Measurements from ENCODE around the gene DBNL. TPM values are rescaled to one million over a fixed set of nuclear protein-coding genes. Genes with fewer than 3 reads are reported as not detected.

The DBNL gene
- polyA plus RNA-seq, 3 donors, result 58.4 to 77.5 (median 75.2) TPM

DNA sequence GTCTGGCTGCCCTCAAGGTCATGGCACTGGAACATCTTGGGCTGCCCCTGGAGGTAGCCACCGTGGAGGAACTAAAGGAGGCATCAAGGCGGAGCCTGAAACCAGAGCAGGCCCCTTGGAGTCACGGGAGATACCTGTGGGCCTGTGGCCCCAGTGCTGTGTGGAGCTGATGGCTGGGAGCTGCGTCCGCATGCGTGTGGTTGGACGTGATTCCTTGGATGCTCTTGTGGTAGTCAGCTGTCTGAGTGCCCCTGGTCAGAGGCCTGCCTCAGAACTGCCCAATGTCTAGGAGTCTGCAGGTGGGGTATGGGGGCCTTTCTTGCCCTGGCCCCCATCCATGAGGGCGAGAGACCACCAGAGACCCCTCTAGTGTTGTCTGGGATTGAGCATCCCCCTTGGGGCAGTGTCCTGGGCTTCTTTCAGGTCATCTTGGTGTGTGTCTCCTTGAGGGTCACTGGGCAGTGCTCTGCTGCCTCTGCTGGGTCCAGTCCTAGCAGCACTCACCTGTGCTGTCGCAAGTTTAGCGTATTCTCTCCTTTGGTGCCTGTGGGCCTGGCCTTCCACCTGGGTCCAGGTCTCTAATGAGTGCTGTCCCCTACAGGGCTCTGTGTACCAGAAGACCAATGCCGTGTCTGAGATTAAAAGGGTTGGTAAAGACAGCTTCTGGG lies 12.8 kb downstream of the DBNL start:
- DNase-seq (ENCODE audit: extremely low read depth in 1 of 11, low read depth in 9 of 11, low spot score in 4 of 11), result no peak

DNA sequence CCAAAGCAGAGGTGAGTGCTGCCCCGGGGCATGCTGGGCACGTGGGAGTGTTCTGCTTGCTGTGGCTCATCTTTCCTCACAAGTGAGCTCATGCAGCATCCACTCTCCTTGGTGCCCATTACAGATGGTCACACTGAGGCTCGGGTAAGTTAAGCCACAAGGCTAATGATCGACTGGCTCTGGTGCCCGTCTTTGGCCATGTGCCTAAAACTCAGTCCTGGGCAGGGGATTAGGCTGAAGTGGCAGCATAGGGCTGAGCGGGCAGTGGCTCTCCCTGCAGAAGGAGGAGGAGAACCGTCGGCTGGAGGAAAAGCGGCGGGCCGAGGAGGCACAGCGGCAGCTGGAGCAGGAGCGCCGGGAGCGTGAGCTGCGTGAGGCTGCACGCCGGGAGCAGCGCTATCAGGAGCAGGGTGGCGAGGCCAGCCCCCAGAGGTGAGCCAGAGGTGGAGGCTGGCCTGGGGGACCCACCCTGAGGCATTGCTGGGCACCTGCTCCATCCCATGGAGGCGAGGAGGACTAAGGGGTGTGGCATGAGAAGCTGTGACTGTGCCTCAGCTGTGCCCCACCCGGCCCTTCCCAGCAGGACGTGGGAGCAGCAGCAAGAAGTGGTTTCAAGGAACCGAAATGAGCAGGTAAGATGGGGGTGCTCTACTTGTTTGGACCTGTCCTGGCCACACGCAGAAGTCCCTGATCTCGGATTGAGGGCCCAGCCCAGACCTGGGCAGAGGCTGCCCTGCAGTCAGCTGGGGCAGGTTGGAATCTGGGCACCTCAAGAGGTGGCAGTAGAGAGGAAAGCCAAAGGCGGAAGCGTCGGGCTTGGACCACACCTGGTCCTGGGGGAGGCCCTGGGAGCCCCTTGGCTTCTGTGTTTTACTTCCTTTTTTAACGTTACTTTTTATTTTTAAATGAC lies 13.6 kb downstream of the DBNL start:
- DNase-seq (ENCODE audit: extremely low read depth in 1 of 11, low read depth in 9 of 11, low spot score in 4 of 11), result no peak

DNA sequence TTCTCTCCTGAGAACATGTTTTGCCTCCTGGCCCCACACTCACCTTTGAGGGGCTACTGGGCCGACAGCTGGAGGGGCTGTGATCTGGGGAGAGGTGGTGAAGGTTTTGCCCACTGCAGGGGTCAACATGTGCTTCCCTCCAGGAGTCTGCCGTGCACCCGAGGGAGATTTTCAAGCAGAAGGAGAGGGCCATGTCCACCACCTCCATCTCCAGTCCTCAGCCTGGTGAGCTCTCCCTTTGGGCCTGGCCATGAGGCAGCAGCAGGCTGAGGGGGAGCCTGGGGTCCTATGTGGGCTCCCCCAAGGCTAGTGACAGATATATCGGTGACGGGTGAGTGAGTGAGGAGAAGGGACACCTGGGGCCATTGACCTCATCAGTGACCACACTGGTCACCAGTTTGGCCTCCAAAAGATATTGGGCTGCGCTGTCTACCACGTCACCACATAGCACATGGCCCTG lies 14.3 kb downstream of the DBNL start:
- no peak for DNase-seq (ENCODE audit: extremely low read depth in 1 of 11, low read depth in 9 of 11, low spot score in 4 of 11)

DNA sequence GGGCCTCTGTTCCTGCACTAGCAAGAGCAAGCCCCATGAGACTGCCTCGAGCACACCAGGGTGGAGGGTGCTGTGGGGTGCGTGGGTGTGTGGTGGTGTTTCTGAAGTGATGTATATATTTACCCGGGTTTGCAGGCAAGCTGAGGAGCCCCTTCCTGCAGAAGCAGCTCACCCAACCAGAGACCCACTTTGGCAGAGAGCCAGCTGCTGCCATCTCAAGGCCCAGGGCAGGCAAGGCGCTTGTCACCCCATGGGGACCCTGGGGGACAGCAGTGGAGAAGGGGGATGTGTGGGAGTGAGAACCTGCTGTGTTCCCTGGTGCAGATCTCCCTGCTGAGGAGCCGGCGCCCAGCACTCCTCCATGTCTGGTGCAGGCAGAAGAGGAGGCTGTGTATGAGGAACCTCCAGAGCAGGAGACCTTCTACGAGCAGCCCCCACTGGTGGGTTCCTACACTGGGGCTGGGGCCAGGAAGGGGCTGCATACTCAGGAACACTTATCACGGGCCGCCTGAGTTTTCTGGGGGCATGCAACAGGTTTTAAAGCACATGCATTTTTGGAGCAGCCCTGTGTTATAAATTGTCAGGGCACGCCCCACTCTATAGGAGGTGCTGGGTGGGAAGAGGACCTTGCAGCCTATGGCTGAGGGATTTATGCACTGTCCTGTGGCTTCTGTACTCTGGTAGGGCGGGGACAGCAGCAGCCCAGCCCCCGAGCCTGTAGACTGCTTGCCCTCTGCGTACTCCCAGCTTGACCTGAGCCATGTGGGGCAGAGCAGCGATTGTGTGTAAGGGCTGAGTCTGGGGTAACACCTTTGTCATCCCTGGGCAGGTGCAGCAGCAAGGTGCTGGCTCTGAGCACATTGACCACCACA lies 15.0 kb downstream of the DBNL start:
- no peak for DNase-seq (ENCODE audit: extremely low read depth in 1 of 11, low read depth in 9 of 11, low spot score in 4 of 11)

DNA sequence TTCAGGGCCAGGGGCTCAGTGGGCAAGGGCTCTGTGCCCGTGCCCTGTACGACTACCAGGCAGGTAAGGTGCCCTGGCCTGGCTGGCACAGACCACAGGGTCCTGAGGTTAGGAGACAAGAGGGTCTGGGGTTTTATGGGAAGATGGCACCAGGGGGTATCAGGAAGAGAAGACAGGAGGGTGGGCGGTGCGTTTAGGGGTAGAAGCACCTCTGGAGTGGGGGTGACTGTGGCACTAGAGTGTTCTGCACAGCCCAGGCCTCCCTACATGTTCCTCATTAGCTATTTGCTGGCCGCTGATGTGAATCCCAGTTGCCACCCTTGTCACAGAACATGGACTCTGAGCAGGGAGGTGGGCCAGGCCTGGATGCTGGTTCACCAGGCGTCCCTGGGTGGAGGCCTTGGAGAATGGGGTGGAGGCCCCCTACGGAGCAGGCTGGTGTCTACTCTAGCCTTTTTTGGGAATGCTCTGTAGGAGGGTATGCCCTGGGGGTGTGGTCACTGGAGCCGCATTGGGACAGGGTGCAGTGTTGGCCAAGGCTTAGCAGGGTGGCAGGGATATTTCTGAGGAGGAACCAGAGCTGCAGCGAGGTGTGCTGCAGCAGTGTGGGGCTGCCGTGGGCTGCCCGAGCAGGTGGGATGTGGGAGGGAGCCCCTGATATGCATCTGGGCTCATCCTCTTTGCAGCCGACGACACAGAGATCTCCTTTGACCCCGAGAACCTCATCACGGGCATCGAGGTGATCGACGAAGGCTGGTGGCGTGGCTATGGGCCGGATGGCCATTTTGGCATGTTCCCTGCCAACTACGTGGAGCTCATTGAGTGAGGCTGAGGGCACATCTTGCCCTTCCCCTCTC lies 15.8 kb downstream of the DBNL start:
- no peak for DNase-seq (ENCODE audit: extremely low read depth in 1 of 11, low read depth in 9 of 11, low spot score in 4 of 11)

DNA sequence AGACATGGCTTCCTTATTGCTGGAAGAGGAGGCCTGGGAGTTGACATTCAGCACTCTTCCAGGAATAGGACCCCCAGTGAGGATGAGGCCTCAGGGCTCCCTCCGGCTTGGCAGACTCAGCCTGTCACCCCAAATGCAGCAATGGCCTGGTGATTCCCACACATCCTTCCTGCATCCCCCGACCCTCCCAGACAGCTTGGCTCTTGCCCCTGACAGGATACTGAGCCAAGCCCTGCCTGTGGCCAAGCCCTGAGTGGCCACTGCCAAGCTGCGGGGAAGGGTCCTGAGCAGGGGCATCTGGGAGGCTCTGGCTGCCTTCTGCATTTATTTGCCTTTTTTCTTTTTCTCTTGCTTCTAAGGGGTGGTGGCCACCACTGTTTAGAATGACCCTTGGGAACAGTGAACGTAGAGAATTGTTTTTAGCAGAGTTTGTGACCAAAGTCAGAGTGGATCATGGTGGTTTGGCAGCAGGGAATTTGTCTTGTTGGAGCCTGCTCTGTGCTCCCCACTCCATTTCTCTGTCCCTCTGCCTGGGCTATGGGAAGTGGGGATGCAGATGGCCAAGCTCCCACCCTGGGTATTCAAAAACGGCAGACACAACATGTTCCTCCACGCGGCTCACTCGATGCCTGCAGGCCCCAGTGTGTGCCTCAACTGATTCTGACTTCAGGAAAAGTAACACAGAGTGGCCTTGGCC lies 16.6 kb downstream of the DBNL start:
- DNase-seq (ENCODE audit: extremely low read depth in 1 of 11, low read depth in 9 of 11, low spot score in 4 of 11), result no peak

DNA sequence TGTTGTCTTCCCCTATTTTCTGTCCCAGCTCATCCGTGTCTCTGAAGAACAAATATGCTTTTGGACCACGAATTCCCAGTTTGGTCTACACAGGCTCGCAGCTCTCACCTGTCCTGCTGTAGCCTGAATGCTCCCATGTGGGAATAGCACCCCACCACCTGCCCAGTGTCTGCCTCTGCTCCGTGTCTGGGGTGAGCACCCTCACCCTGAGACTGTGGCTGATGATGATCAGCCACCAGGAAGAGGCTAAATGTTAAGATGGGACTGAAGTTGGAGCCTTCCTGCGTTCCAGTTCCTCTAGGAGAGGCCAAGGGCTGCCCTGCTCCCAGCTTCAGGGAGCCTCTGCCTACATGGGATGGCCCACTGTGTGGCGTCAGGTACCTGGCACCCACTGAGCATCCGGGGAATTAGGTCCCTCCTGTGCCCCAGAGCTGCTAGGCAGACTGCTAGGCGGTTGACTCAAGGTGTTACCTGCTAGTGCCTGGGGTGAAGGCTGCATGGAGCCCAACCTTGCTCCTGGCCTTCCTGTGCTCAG lies 17.2 kb downstream of the DBNL start:
- no peak for DNase-seq (ENCODE audit: extremely low read depth in 1 of 11, low read depth in 9 of 11, low spot score in 4 of 11)

DNA sequence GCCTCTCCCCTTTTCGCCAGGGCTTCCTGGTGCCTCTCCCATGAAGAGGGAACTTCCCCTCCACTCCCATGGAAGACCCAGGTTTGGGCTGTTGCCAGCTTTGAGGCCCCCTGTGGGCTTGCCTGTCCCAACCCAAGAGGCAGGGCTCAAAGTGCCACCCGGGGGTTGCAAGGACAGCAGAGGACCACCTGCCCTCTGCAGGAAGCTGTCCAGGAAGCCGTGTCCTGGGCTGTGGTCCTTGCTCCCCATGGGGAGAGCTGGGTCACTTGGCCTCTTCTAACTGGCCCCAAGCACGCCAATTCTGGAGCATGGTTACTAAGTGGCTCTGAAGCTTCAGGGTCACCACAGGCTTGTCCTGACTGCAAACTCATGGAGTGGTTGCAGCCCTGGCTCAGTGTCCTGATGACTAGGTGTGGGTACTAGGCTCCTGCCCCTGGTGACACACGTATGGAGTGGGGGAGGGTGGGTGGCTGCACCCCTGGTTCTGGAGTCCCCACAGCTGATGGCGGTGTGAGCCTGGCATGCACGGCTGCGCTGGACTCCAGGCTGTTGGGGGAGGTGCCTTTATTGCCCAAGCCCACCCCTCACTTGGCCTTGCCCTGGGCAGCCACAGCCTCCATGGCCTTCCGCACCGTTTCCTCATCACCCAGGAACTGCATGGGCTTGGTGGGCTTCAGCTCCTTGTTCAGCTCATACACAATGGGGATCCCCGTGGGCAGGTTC lies 17.8 kb downstream of the DBNL start:
- DNase-seq (ENCODE audit: extremely low read depth in 1 of 11, low read depth in 9 of 11, low spot score in 4 of 11), result no peak

DNA sequence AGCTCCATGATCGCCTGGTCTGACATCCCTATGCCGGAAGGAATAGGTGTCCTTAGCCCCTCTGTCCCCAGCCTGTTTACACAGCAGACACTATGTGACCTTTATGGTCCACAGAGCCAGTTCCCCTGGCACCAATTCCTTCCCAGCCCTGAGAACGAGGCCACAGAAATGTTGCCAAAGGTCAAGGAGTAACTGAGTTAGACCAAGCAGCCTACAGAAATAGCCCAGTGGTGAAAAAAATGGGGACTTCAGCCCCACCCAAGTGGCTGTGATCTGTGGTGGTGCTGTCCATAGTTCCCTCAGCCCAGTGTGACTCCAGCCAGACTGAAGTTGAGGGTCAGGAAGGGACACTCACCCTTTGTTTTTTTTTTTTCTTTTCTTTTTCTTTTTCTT lies 18.4 kb downstream of the DBNL start:
- DNase-seq (ENCODE audit: extremely low read depth in 1 of 11, low read depth in 9 of 11, low spot score in 4 of 11), result no peak

DNA sequence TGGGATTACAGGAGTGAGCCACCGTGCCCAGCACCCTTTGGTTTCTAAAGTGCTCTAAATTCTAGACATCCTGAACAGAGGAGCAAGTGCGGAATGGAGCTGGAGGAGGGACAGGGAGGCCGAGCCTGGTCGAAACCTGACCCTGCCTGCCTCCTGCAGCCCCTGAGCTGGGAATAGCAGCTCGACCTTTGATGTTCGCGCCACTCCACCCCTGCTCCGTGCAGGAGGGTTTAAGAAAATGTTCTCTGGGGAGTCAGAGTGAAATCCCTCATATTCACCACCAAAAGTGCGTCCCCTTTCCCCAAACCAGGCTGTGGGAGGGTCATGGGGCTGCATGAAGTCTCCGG lies 19.0 kb downstream of the DBNL start:
- no peak for DNase-seq (ENCODE audit: extremely low read depth in 1 of 11, low read depth in 9 of 11, low spot score in 4 of 11)

DNA sequence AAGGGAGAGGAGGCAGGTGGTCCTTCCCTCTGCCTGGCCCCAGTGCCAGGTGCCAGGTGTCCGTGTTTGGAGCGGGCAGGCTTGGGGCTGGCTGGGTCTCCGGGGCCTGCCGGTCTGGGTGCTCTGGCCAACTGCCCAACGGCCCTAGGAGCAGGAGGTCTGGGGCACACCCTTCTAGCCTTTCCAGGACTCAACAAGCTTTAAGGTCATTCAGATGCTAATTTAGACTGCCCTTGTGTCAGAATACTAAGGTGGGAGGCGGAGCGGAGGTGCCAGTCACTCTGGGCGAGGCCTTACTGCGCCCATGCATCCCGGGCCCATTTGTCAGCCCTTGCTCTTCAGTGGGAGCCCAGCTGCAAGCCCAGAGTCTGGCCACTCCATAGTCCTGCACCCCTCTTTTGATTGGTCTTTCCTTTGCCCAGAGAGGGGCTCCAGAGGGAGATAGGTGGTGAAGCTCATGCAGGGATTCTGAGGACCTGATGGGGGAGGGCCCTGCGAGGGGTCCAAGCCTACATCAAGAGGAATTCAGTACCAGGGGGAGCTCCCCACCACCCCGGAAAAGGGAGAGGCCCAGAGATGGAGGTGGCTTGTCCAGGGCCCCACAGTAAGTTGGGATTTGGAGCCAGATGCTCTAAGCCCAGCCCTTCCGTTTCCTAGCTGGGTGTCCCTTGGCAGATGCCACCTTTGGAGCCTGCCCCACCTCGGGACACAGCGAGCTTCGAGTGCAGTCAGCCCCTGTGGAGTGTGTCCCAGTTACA lies 19.6 kb downstream of the DBNL start:
- DNase-seq (ENCODE audit: extremely low read depth in 1 of 11, low read depth in 9 of 11, low spot score in 4 of 11), result no peak

DNA sequence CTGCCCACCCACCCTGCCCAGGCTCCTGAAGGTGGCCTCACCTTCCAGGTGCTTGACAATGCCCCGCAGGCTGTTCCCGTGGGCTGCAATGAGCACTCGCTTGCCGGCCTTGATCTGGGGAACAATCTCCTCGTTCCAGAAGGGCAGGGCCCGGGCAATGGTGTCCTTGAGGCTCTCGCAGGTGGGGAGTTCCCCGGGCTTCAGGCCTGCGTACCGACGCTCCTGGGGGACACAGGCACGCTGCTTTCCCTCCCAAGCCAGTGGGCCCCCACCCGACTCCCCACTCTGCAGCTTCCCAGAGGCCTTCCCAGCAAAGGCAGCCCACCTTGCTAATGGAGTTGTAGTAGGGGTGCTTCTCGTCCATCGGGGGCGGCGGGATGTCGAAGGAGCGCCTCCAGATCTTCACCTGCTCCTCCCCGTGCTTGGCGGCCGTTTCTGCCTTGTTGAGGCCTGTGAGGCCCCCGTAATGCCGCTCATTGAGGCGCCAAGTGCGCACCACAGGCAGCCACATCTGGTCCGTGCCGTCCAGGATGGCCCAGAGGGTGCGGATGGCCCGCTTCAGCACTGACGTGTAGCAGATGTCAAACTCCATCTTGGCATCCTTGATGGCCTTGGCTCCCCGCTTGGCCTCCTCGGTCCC lies 20.4 kb downstream of the DBNL start:
- DNase-seq (ENCODE audit: extremely low read depth in 1 of 11, low read depth in 9 of 11, low spot score in 4 of 11), result no peak

DNA sequence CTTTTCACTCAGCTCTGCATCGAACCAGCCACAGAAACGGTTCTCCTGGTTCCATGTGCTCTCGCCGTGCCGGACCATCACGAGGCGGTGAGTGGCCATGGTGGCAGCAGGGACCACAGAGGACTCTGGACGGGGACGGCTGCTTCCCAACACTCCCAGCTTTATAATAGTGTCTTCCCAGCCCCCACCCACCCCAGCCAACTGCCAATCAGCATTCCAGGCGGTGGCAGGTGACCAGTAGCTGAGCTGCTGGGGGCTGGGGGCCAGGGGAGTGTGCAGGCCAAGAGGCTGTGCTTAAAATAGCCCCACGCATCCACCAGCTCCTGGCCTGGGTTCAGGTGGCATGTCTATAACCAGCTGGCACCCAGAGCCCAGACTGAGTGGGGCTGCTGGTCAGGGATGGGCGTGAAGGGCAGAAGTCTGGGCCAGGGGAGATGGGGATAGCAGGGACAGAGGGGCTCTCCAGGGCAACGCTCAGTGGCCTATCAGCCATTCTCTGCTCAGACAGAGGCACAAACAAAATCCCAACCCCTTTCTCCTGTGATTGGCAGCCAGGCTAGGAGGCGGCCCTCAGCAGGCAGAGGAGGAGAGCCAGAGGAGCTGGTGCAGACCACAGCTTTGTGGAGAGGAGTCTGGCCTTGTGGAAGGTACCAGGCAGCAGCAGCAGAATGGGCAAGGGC lies 21.1 kb downstream of the DBNL start, which contains the start of gene PGAM2:
Gene PGAM2, minus strand, starts transcription at position 137 of the 680 bp plus-strand sequence. Its CDS starts 38 bp downstream, at position 99.
- DNase-seq (ENCODE audit: extremely low read depth in 1 of 11, low read depth in 9 of 11, low spot score in 4 of 11), result no peak

DNA sequence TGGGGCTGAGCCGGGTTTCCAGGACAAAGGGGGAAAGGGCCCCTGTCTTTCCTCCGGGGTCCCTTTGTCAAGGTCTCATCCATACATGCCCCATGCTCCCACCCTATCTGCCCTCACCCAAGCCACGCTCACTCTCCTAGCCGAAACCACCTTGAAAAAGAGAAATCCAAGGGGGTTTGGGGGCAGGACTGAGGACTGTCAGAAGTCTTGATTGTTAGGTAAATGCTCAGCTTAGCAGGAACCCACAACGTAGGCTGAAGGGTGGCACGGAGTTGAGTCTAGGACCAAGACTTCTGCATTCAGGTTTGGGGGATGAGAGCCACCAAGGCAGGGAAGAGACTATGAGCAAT lies 21.6 kb downstream of the DBNL start:
- no peak for DNase-seq (ENCODE audit: extremely low read depth in 1 of 11, low read depth in 9 of 11, low spot score in 4 of 11)

DNA sequence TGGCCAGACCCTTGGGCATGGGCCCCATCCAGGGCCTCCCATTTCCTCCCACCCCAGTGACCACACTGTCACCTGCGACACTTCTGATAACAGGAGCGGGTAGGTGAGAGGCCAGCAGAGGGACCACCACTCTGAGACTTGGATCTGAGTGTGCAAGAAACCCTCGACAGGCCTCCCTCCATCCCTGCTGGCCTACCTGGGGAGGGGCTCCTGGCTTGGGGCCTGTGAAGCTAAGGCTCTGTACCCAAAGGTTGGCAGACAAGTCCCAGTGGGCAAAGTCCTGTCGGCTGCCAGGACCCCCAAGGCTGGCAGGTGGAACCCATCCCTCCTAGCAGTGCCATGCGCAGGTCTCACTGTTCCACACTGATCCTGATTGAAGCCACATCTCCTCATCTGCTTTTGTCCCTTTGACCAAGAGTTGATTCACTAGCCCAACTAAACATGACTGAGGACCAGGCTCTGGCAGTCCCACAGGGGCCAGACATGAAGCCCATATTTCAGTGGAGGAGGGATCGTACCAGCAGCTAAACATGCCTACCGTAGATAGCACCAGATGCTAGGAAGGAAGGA lies 22.1 kb downstream of the DBNL start:
- DNase-seq (ENCODE audit: extremely low read depth in 1 of 11, low read depth in 9 of 11, low spot score in 4 of 11), result no peak
